NCI-H1048 (cell line): ENCODE results near the gene ZC3H4.
"Not testable (repeated sequence)": the region's sequence is repeated elsewhere in the genome, so short reads cannot be mapped to it uniquely, and the experiment has no call there.

Experiments
- DNase-seq: peaks from one replicate; lab custom pipeline; 2025; lab: John Stamatoyannopoulos, UW

The ZC3H4 gene

GRCh38 chr19:47107953-47108746, 5.4 kb downstream of the ZC3H4 start:
- DNase-seq: no peak

GRCh38 chr19:47107202-47107952, 6.2 kb downstream of the ZC3H4 start:
- DNase-seq: no peak

- no peak for DNase-seq
Observed at GRCh38 chr19:47106821-47107201, 6.8 kb downstream of the ZC3H4 start.

- DNase-seq: no peak
Observed at GRCh38 chr19:47105874-47106273, 7.7 kb downstream of the ZC3H4 start.

GRCh38 chr19:47104680-47105079, 8.9 kb downstream of the ZC3H4 start:
- DNase-seq: no peak

GRCh38 chr19:47102346-47103060, 11.1 kb downstream of the ZC3H4 start:
- DNase-seq: no peak

GRCh38 chr19:47101116-47101515, 12.5 kb downstream of the ZC3H4 start:
- not testable (repeated sequence) for DNase-seq

- DNase-seq: no peak
Observed at GRCh38 chr19:47100290-47100689, 13.3 kb downstream of the ZC3H4 start.

GRCh38 chr19:47099576-47100050, 14.0 kb downstream of the ZC3H4 start:
- no peak for DNase-seq

GRCh38 chr19:47098608-47099007, 15.0 kb downstream of the ZC3H4 start:
- DNase-seq: no peak

- no peak for DNase-seq
Observed at GRCh38 chr19:47097396-47098201, 16.0 kb downstream of the ZC3H4 start.

- no peak for DNase-seq
Observed at GRCh38 chr19:47096721-47097120, 16.9 kb downstream of the ZC3H4 start.

- DNase-seq: no peak
Observed at GRCh38 chr19:47096100-47096704, 17.4 kb downstream of the ZC3H4 start.

GRCh38 chr19:47095476-47096099, 18.0 kb downstream of the ZC3H4 start:
- no peak for DNase-seq

- no peak for DNase-seq
Observed at GRCh38 chr19:47094557-47095475, 18.8 kb downstream of the ZC3H4 start.

GRCh38 chr19:47093841-47094240, 19.7 kb downstream of the ZC3H4 start:
- DNase-seq: no peak

GRCh38 chr19:47093254-47093653, 20.3 kb downstream of the ZC3H4 start:
- DNase-seq: no peak

- DNase-seq: no peak
Observed at GRCh38 chr19:47089767-47090350, 23.7 kb downstream of the ZC3H4 start.

GRCh38 chr19:47086280-47086679, 27.3 kb downstream of the ZC3H4 start:
- no peak for DNase-seq
